GOT3 (cell line): ENCODE data around the gene ZBTB18.
"Not testable (repeated sequence)": the region's sequence is repeated elsewhere in the genome, so short reads cannot be mapped to it uniquely, and the experiment has no call there.

Experiments used
- DNase-seq: peaks from one replicate; lab custom pipeline; 2025; ENCODE audit warnings: mixed read lengths; lab: John Stamatoyannopoulos, UW

The ZBTB18 gene

DNA sequence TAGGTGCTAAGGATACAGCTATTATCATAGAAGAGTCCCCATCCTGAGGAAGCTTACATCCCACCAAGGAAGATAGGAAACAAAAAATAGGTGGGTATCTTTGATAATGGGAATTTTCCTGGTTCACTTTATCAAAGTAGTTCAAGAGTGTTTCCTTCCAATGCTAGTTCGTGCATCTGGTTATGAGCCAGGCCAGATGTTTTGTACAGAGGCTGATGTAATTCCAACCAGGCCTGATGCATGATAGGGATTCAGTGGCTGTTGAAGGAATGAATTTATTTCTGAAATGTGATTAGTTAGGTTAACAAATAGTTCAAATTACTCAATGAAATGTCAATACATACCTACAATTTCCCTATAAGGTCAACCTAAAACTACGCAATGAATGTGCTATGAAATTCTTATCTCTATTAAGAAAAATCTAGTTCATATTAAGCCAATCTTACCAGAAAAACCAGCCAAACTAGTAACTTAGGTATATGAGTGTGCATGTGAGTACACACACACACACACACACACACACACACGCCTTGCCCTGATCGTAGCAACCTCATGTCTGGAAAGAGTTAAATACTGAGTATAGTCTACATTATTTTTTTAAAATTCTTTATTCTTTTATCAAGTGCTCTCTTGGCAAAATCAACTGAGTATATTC lies 9.5 kb upstream of the ZBTB18 start:
- no peak for DNase-seq

- DNase-seq: no peak
These were observed 8.8 kb upstream of the ZBTB18 start for GRCh38 chr1:244042293-244042692.

- no peak for DNase-seq
These were observed 6.7 kb upstream of the ZBTB18 start for GRCh38 chr1:244044423-244044822.

DNA sequence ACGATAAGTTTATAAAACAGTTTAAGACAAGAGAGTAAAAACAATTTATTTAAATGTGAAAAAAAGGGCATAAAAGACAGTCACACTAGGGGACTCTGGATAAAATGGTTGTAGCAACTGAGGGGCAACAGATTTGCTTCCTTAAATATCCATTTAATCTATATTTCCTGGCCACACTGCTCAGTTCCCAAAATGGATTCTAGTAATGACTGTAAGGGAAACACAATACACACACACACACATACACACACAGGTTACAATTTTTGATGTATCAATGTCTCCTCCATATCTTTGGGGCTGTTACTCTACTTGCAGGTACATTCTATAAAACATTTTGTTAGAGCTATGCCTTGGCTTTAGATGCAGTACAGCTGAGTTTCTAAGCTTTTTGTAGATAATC lies 4.8 kb upstream of the ZBTB18 start:
- not testable (repeated sequence) for DNase-seq

DNA sequence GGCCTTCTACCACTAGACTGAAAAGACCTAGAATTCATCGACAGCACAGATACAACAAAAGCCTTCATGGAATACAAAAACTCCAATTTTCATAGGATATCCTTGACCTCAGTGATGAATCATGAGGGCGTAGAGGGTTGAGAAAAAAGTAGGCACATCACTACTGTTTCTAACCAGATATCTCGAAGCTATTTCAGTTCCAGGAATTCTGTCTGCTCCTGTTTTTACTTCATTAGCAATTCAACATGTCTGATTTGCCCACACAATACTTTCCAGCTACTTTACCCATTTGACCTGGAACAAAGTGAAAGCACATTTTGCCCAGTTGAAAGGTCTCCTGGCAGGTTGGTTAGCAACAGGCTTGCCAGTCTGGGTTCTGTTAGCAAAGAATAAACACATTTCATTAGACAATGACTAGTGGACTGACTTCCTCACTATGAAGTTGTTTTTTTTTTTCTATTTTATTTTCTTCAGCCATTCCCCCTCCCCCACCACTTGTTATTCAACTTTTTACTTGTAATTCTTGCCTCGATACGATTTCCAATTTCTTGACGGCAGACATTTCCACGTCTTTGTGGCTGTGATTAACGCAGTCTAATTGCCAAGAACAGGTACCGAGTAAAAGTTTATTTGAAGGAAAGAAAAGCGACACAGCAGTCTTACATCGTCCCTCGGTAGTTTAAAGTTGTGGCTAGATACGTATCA lies 4.0 kb upstream of the ZBTB18 start:
- no peak for DNase-seq

- DNase-seq: no peak
These were observed 3.3 kb upstream of the ZBTB18 start for GRCh38 chr1:244047621-244048255.

GRCh38 chr1:244048256-244049161 lies 2.6 kb upstream of the ZBTB18 start:
- peak; percentile 99 for DNase-seq

- no peak for DNase-seq
These were observed 1.7 kb upstream of the ZBTB18 start for GRCh38 chr1:244049162-244050013.

DNA sequence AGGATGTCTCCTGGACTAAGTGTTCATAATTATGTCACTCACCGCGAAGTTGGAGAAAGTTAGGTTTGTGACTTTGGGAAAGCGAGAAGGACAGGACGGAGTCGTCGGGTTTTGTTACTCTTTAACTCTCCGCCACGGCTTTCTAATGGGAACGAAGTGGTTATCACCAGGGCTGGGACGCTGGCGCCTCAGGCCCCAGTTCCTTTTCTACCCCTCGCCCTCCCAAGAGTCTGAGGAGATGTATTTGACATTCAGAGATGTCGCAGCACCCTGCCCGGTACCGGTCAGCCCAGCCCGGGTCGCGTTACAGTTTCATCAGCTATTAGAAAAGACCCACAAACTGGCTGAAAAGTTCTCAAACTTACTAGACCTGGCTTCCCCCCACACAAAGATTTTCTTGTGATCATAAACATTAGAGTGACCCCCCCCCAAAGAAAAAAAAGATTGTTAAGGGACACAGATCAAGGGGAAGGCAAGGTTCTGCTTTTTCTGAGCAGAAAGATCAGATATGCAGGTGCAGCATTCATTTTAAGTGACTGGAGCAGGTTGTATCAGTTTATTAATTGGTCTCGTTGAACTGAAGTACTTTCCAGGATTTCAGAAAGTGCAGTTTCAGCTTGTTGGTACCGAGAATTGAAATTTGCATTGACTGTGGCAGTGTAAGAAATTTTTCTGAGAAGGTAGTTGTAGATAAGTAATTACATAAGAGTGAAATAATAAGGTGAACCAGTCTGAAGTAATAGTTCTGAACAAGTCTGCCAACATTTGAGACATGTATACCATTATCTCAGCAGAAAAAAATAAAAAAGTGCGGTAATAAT lies 859 bp upstream of the ZBTB18 start:
- DNase-seq: no peak

DNA sequence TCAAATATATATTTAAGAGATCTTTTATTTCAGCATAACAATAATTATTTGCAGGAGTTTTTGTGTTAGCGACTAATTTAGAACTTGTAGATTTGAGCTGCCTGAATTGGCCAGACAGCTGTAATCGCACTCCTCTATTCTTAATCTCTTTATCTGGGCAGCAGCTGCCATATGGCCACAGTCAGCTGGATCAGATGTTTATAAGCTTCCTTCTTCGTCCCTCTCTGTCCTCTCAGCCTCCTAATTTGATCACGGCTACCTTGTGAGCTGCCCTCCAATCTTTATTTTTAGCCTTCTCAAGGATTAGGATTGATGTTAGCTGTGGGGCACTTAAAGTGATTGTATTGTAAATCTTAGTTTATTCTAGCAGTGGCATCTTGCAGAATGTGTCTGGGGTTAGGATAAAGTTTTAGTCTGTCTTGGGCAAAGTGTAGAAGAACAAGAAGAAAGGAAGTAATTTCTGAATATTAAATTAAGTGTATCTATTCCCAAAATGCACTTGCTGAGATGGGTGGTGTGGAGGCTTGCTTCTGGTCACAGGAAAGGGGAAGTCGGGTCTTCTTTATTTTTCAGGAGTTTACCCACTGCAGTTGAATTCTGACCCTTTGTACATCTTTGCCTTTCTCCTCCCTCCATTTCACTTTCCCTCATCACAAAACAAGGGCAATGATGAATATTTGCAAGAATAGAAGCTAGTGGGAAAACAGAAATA lies 1.1 kb downstream of the ZBTB18 start:
- DNase-seq: no peak

DNA sequence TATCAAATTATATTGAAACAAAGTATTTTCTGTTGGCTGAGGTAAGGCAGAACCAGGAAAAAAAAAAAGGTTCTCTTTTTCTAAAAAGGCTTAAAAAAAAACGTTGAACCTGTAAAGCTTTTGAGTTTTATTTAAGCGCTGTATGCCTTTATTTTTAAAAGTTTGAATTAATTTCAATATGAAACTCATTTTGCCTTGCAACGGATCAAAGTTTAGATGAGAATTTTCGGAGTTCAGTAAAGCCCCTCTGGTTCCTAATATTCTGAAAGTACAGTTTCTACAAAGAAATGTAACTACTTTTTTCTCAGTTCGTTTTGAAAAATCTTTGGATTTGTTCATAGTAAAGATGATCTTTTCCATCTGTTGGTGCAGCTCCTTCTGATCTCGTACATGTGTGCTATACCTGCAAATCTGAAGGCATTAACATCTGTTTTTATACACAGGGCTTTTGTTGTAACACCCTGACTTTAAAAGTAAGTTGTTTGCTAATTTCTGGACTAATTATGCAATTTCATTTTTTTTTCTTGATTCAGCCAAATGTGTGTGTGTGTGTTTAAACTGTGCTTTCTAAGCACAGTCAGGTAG lies 1.7 kb downstream of the ZBTB18 start:
- no peak for DNase-seq

- DNase-seq: no peak
These were observed 2.7 kb downstream of the ZBTB18 start for GRCh38 chr1:244053831-244054230.

- no peak for DNase-seq
These were observed 3.3 kb downstream of the ZBTB18 start for GRCh38 chr1:244054247-244054923.

- no peak for DNase-seq
These were observed 3.8 kb downstream of the ZBTB18 start for GRCh38 chr1:244054924-244055263.

GRCh38 chr1:244056577-244056976 lies 5.5 kb downstream of the ZBTB18 start:
- DNase-seq: no peak

GRCh38 chr1:244057474-244058385 lies 6.6 kb downstream of the ZBTB18 start:
- DNase-seq: no peak

- DNase-seq: no peak
These were observed 9.0 kb downstream of the ZBTB18 start for GRCh38 chr1:244060117-244060516.

DNA sequence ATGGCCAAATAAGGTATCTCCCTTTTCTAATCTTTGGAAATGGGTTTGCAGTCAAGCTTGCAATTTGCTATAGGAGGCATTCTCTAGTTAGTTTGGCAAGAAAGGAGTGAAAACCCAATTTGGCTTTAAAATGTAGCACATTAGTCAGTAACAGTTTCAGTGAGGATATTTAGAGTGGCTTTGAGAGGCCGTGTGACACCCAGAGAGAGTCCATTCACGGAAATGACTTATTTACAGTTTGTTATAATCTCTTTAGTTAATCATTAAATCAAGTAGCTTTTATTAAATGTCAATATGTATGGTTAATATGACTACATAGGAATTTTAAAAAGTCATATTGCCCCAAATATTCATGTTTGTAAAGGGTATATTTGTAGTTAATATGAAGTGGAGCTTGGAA lies 9.6 kb downstream of the ZBTB18 start:
- no peak for DNase-seq
